Heart left ventricle (tissue), 13 donors: ENCODE measurements around the gene SRPRB.

Experiments used
- CTCF ChIP-seq, 12 donors: fragments of 200-600 bp; sonication (generic) in 4 of 12; IDR thresholded peaks; one replicate each; pipeline versions ENCODE4 v1.5.0 to v1.8.0; 2018 to 2022; ENCODE audit warnings: antibody characterized with exemption in 12 of 12, mild to moderate bottlenecking in 5 of 12
- POLR2A ChIP-seq, 2 donors: fragments of 450-650 bp; IDR thresholded peaks; one replicate each; pipeline ENCODE4 v1.6.1; 2017; ENCODE audit warnings: antibody characterized with exemption in 2 of 2, mild to moderate bottlenecking in 2 of 2, moderate library complexity in 2 of 2
- donor health status: ischemic (EF 13 %, LVEDD 7.1; RV severe dilation, severe dysfunction).
- donor health status: DM: no; HTN: yes; CAD: no.
- donor health status: DM: no; HTN: no; CAD: no.
- donor health status: ischemic (EF 25% LVEDD 6.9; RV normal size, moderate dysfunction).
- donor health status: ischemic (EF 25% LVEDD 5.7; RV mildly dilated, moderate dysfunction).
- donor health status: ischemic (EF 35%, LVEDD 5.7; RV mildly dilated, moderate dysfunction).
- donor health status: nonischemic (EF 11% LVEDD 7.7; RV severe dilation, severe dysfunction).
- donor health status: DM: yes; HTN: yes; CAD: no.
- donor health status: PGD.
- donor health status: ischemic (EF 29% LVEDD 5.4; RV normal size, mild dysfunction).
- donor health status: nonischemic (EF 23%, LVEDD 6.1; RV moderate dilation, normal function).

DNA sequence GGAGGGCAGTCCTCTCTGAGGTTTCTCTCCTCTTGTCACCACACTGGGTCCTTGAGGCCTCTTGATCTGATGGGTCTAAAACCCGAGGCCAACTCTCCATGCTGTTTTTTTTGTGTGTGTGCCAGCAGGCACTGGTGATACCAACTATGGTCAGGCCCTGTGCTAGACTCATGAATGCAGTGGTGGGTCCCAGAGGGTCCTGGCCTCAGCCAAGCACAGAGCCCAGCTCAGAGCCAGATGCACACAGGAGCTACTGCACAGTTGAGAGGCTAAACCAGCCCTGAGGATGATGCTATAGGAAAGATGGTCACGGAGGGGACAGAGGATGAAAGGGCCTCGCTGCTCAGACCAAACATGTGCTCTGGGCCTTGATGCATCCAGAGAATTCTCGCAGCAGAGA, 56.5 kb downstream of the SRPRB start:
- TF ChIP-seq POLR2A (IDR thresholded peaks at IDR 0.05) (no peak), CTCF (IDR thresholded peaks at IDR 0.05) (no peak)
